HepG2 (cell line): ENCODE data around the gene NCKAP5L. TPM values are rescaled to one million over a fixed set of nuclear protein-coding genes. Genes with fewer than 3 reads are reported as not detected.

ENCODE experiments used
- ARNT ChIP-seq: fragments of 450-650 bp; IDR thresholded peaks from 2 replicates; pipeline ENCODE4 v1.6.1; 2017
- ATAD3A ChIP-seq: sonication (generic); formaldehyde crosslinking; IDR thresholded peaks from 2 replicates; pipeline ENCODE4 v1.4.0; 2020; ENCODE audit warnings: missing genetic modification reagents
- EEA1 ChIP-seq: sonication (generic); formaldehyde crosslinking; IDR thresholded peaks from 2 replicates; pipeline ENCODE4 v1.5.1; 2020; ENCODE audit warnings: mild to moderate bottlenecking, missing genetic modification reagents, borderline replicate concordance
- ISL2 ChIP-seq: sonication (generic); formaldehyde crosslinking; IDR thresholded peaks from 2 replicates; pipeline ENCODE4 v1.5.0; 2020; ENCODE audit warnings: missing genetic modification reagents
- NFE2 ChIP-seq: sonication (generic); formaldehyde crosslinking; IDR thresholded peaks from 2 replicates; pipeline ENCODE4 v1.4.0; 2020; ENCODE audit warnings: missing genetic modification reagents
- NR3C1 ChIP-seq: sonication (generic); formaldehyde crosslinking; IDR thresholded peaks from 2 replicates; pipeline ENCODE4 v1.4.0; 2020; ENCODE audit warnings: missing genetic modification reagents
- SSRP1 ChIP-seq: IDR thresholded peaks from 2 replicates; pipeline ENCODE4 v1.6.1; 2016; ENCODE audit warnings: control low read depth
- SYNCRIP ChIP-seq: fragments of 200-400 bp; formaldehyde crosslinking; IDR thresholded peaks from 2 replicates; pipeline ENCODE4 v1.6.1; 2018; ENCODE audit warnings: mild to moderate bottlenecking, low read depth, low read length; ENCODE audit not compliant: insufficient read depth
- TAF1 ChIP-seq: sonication (generic); formaldehyde crosslinking; IDR thresholded peaks from 2 replicates; pipeline ENCODE4 v1.4.0; 2020; ENCODE audit warnings: missing genetic modification reagents
- TCF12 ChIP-seq, 2 experiments: fragments of 450-650 bp in 1 of 2; sonication (generic) in 1 of 2; formaldehyde crosslinking in 1 of 2; IDR thresholded peaks; 2 replicates each; pipeline versions ENCODE4 v1.6.1 to v1.8.0; 2017 to 2022; ENCODE audit warnings: antibody characterized with exemption in 1 of 2, mild to moderate bottlenecking in 1 of 2, missing genetic modification reagents in 1 of 2, moderate library complexity in 1 of 2
- TEAD3 ChIP-seq: optimal IDR thresholded peaks from 2 replicates; pipeline ENCODE3; 2016; ENCODE audit warnings: borderline replicate concordance
- ZNF180 ChIP-seq: sonication (generic); formaldehyde crosslinking; IDR thresholded peaks from 2 replicates; pipeline ENCODE4 v1.4.0; 2020; ENCODE audit warnings: low read depth, missing genetic modification reagents, borderline replicate concordance
- ZNF580 ChIP-seq: IDR thresholded peaks from 2 replicates; pipeline ENCODE4 v1.6.1; 2016; ENCODE audit warnings: low read depth, borderline replicate concordance
- ZNF607 ChIP-seq: sonication (generic); formaldehyde crosslinking; IDR thresholded peaks from 2 replicates; pipeline ENCODE4 v1.5.1; 2020; ENCODE audit warnings: missing genetic modification reagents, mild to moderate bottlenecking, borderline replicate concordance
- ZNF737 ChIP-seq: sonication (generic); formaldehyde crosslinking; IDR thresholded peaks from 2 replicates; pipeline ENCODE4 v1.5.0; 2020; ENCODE audit warnings: missing genetic modification reagents, mild to moderate bottlenecking, borderline replicate concordance
- ZNF746 ChIP-seq: sonication (generic); formaldehyde crosslinking; IDR thresholded peaks from 2 replicates; pipeline ENCODE4 v1.8.0; 2022; ENCODE audit warnings: mild to moderate bottlenecking, missing genetic modification reagents
- ZNF761 ChIP-seq: sonication (generic); formaldehyde crosslinking; conservative IDR thresholded peaks from 2 replicates; pipeline ENCODE4 v1.4.0; 2020; ENCODE audit warnings: mild to moderate bottlenecking, missing genetic modification reagents
- ZNF777 ChIP-seq: sonication (generic); formaldehyde crosslinking; IDR thresholded peaks from 2 replicates; pipeline ENCODE4 v1.4.0; 2020; ENCODE audit warnings: missing genetic modification reagents
- polyA plus RNA-seq, 8 experiments: library from polyadenylated mRNA; depleted of rRNA in 3 of 8; stranded (reverse) in 7 of 8; unstranded in 1 of 8; fragments of >200 nt; fragmentation: Illumina TruSeq in 4 of 8; extraction: Trizol in 4 of 8; gene quantifications; 2 replicates each; pipeline versions ENCODE4 v1.2.1 to v1.2.3, GENCODE V29; 2011 to 2016; ENCODE audit warnings: low read depth in 4 of 8, missing spikeins in 1 of 8, mixed read lengths in 1 of 8; ENCODE audit not compliant: insufficient read depth in 1 of 8
- total RNA-seq, 5 experiments: library from RNA; depleted of rRNA; stranded (reverse); fragments of >200 nt; fragmentation: Illumina TruSeq; extraction: Trizol; gene quantifications; 2 replicates each; pipeline ENCODE4 v1.2.3, GENCODE V29; 2016; ENCODE audit warnings: low read depth in 1 of 5
- TF ChIP-seq, protein P1 (sequence below): sonication (generic); formaldehyde crosslinking; IDR thresholded peaks from 2 replicates; pipeline ENCODE4 v1.8.1; 2023; ENCODE audit warnings: mild to moderate bottlenecking, missing genetic modification reagents
- TF ChIP-seq, protein P2 (sequence below): sonication (generic); formaldehyde crosslinking; IDR thresholded peaks from 2 replicates; pipeline ENCODE4 v1.5.0; 2020; ENCODE audit warnings: mild to moderate bottlenecking, missing genetic modification reagents, moderate library complexity
- TF ChIP-seq, protein P3 (sequence below): sonication (generic); formaldehyde crosslinking; IDR thresholded peaks from 2 replicates; pipeline ENCODE4 v1.4.0; 2020; ENCODE audit warnings: mild to moderate bottlenecking, missing genetic modification reagents

NCKAP5L gene
- total and polyA plus RNA-seq, 2 of the 13 experiments (the other 11 are each of a cell fraction or from before 2014, with no cell fraction given) = 4.1 to 9.0 TPM

DNA sequence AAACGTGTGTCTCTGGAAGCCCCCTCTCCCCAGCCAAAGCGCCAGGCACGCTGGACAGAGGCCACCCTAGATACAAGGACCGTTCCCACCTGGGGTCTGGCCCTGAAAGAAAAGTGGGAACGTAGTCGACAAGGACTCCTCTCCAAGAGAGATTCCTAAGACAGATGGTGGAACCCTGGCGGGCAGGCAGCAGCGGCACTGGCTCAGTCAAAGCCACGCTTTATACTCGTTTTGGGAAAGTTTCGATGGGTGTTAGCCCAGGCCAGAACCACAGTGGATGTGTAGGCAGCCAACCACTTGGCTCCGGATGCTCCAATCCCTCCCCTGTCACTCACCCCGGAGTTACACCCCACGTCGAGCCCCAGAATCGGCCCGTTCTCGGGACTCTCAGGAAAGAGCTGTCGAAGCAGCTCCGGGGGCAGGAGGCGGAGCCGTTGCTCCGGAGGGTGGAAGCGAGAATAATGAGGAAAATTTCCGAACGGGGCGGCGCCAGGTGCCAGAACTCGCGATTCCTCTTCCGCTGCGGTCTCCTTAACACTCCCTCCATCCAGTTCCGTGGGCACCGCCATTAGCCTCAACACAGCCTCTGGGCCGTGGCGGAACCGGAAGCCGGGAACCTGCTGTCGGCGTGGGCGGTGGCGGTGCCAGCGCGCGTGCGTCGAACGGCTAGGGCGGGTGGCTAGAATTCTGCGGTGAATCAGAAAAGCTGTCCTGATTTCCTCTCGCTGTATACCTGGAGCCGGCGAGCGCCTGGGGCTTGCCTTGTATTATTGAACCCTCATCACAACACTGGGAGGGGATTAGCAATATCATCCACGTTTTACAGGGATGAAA is 14.5 kb upstream of the NCKAP5L start, which contains the start of gene BCDIN3D (continued):
- TF ChIP-seq, protein P1, sequence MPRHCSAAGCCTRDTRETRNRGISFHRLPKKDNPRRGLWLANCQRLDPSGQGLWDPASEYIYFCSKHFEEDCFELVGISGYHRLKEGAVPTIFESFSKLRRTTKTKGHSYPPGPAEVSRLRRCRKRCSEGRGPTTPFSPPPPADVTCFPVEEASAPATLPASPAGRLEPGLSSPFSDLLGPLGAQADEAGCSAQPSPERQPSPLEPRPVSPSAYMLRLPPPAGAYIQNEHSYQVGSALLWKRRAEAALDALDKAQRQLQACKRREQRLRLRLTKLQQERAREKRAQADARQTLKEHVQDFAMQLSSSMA (CRISPR knock-in tag) = 0 out of 2 replicates have a peak, but pooled peaks have one; percentile 81
- TF ChIP-seq, protein P2, sequence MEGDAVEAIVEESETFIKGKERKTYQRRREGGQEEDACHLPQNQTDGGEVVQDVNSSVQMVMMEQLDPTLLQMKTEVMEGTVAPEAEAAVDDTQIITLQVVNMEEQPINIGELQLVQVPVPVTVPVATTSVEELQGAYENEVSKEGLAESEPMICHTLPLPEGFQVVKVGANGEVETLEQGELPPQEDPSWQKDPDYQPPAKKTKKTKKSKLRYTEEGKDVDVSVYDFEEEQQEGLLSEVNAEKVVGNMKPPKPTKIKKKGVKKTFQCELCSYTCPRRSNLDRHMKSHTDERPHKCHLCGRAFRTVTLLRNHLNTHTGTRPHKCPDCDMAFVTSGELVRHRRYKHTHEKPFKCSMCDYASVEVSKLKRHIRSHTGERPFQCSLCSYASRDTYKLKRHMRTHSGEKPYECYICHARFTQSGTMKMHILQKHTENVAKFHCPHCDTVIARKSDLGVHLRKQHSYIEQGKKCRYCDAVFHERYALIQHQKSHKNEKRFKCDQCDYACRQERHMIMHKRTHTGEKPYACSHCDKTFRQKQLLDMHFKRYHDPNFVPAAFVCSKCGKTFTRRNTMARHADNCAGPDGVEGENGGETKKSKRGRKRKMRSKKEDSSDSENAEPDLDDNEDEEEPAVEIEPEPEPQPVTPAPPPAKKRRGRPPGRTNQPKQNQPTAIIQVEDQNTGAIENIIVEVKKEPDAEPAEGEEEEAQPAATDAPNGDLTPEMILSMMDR (CRISPR knock-in tag) = no peak
- no peak for TF ChIP-seq ZNF607 (CRISPR knock-in tag)
- peak; percentile 39; the same call in 1 of the 2 replicates for TF ChIP-seq ISL2
- TF ChIP-seq ZNF737 (CRISPR knock-in tag) = no peak
- peak; percentile 91 for TF ChIP-seq ZNF777 (CRISPR knock-in tag)
- TF ChIP-seq, protein P3, sequence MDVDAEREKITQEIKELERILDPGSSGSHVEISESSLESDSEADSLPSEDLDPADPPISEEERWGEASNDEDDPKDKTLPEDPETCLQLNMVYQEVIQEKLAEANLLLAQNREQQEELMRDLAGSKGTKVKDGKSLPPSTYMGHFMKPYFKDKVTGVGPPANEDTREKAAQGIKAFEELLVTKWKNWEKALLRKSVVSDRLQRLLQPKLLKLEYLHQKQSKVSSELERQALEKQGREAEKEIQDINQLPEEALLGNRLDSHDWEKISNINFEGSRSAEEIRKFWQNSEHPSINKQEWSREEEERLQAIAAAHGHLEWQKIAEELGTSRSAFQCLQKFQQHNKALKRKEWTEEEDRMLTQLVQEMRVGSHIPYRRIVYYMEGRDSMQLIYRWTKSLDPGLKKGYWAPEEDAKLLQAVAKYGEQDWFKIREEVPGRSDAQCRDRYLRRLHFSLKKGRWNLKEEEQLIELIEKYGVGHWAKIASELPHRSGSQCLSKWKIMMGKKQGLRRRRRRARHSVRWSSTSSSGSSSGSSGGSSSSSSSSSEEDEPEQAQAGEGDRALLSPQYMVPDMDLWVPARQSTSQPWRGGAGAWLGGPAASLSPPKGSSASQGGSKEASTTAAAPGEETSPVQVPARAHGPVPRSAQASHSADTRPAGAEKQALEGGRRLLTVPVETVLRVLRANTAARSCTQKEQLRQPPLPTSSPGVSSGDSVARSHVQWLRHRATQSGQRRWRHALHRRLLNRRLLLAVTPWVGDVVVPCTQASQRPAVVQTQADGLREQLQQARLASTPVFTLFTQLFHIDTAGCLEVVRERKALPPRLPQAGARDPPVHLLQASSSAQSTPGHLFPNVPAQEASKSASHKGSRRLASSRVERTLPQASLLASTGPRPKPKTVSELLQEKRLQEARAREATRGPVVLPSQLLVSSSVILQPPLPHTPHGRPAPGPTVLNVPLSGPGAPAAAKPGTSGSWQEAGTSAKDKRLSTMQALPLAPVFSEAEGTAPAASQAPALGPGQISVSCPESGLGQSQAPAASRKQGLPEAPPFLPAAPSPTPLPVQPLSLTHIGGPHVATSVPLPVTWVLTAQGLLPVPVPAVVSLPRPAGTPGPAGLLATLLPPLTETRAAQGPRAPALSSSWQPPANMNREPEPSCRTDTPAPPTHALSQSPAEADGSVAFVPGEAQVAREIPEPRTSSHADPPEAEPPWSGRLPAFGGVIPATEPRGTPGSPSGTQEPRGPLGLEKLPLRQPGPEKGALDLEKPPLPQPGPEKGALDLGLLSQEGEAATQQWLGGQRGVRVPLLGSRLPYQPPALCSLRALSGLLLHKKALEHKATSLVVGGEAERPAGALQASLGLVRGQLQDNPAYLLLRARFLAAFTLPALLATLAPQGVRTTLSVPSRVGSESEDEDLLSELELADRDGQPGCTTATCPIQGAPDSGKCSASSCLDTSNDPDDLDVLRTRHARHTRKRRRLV (CRISPR knock-in tag) = peak; percentile 67; the same call in 1 of the 2 replicates
- no peak for TF ChIP-seq ZNF180 (CRISPR knock-in tag)
- no peak for TF ChIP-seq TEAD3
- TF ChIP-seq NR3C1 (CRISPR knock-in tag) = no peak
- TF ChIP-seq SYNCRIP = no peak
- peak; percentile 84 for TF ChIP-seq TAF1 (CRISPR knock-in tag)
- no peak for TF ChIP-seq ZNF746
- no peak for TF ChIP-seq ARNT
- TF ChIP-seq NFE2 (CRISPR knock-in tag) = no peak
- TF ChIP-seq ATAD3A = no peak
- no peak for TF ChIP-seq SSRP1 (CRISPR knock-in tag)
- TF ChIP-seq ZNF761 (CRISPR knock-in tag) = no peak
- TF ChIP-seq EEA1 (CRISPR knock-in tag) = no peak
- TF ChIP-seq ZNF580 = peak; percentile 37; the same call in 1 of the 2 replicates
- TF ChIP-seq TCF12 (IDR thresholded peaks at IDR 0.05) = no peak
- TF ChIP-seq TCF12 (CRISPR knock-in tag; IDR thresholded peaks at IDR 0.05) = no peak
